AG04450 (cell line): ENCODE measurements around the gene KRTCAP3. TPM values are rescaled to one million over a fixed set of nuclear protein-coding genes. Genes with fewer than 3 reads are reported as not detected.

ENCODE experiments used
- CTCF ChIA-PET: fragments of 300-600, 350-600 bp; formaldehyde crosslinking; extraction: SDS; loops from one replicate; lab custom pipeline; 2022; ENCODE audit warnings: antibody characterized with exemption, inconsistent platforms; lab: Charles Lee
- POLR2A ChIA-PET: fragments of 350-600 bp; formaldehyde crosslinking; extraction: SDS; loops from one replicate; lab custom pipeline; 2021; ENCODE audit warnings: antibody characterized with exemption, inconsistent platforms; lab: Yijun Ruan, JAX
- DNase-seq: peaks from one replicate; pipeline ENCODE4 v3.0.0-alpha.2; 2011; ENCODE audit warnings: low read depth, low spot score
- H3K27ac ChIP-seq: one replicate; pipeline ENCODE4 v1.5.1; 2012; ENCODE audit warnings: low read depth, low read length, control low read depth
- H3K27me3 ChIP-seq: one replicate; pipeline ENCODE4 v1.6.0; 2012; ENCODE audit warnings: low read length; ENCODE audit not compliant: control insufficient read depth, insufficient read depth
- H3K4me3 ChIP-seq: 2 replicates; pipeline ENCODE4 v1.5.1; 2011; ENCODE audit warnings: mild to moderate bottlenecking, low read depth, low read length, control low read depth
- H3K9me3 ChIP-seq: 2 replicates; pipeline ENCODE4 v1.5.1; 2012; ENCODE audit warnings: low read length; ENCODE audit not compliant: control insufficient read depth, insufficient read depth
- polyA plus RNA-seq: library from polyadenylated mRNA; depleted of rRNA; stranded (reverse); fragments of >200 nt; gene quantifications from 2 replicates; pipeline ENCODE4 v1.2.3, GENCODE V29; 2011; rRNA removed
- small RNA-seq: library from RNA; depleted of rRNA; stranded (forward); fragments of <200 nt; gene quantifications from one replicate; pipeline ENCODE3, GENCODE V24; 2012; ENCODE audit warnings: low read depth; ENCODE audit not compliant: insufficient read length
- TF ChIP-seq, protein P1 (sequence below): IDR thresholded peaks from 2 replicates; pipeline ENCODE4 v1.5.1; 2011; ENCODE audit warnings: low read depth, low read length, control low read depth, inconsistent platforms

The KRTCAP3 gene
- polyA plus RNA-seq, 1 experiment, result 0.32 TPM

DNA sequence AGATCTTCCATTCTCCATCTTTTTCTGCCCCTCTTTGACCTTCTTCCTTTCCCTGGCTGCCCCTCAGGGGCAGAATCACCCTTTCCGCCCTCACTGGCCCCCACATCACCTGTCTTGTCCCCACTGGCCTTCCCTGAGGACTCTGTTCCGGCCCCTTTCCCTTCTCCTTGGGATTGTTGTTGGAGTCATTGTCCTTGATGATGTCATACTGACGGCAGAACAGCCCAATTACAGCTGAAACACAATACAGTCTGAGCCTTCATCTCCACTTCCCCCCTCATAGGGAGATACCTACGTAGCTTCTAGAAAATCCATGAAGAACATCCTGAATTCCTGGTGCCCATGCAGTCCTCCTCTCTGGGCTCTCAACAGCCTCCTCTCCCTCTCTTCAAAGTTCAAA lies 50.4 kb downstream of the KRTCAP3 start:
- Histone ChIP-seq H3K9me3 (no peaks in the 10 kb centered on the region), H3K4me3 (no peak overlapping the region), H3K27me3 (no peaks in the 10 kb centered on the region), H3K27ac (no peak overlapping the region)
- TF ChIP-seq, protein P1, sequence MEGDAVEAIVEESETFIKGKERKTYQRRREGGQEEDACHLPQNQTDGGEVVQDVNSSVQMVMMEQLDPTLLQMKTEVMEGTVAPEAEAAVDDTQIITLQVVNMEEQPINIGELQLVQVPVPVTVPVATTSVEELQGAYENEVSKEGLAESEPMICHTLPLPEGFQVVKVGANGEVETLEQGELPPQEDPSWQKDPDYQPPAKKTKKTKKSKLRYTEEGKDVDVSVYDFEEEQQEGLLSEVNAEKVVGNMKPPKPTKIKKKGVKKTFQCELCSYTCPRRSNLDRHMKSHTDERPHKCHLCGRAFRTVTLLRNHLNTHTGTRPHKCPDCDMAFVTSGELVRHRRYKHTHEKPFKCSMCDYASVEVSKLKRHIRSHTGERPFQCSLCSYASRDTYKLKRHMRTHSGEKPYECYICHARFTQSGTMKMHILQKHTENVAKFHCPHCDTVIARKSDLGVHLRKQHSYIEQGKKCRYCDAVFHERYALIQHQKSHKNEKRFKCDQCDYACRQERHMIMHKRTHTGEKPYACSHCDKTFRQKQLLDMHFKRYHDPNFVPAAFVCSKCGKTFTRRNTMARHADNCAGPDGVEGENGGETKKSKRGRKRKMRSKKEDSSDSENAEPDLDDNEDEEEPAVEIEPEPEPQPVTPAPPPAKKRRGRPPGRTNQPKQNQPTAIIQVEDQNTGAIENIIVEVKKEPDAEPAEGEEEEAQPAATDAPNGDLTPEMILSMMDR, result no peak
- DNase-seq, result no peak
- POLR2A ChIA-PET, result no interaction called here
- CTCF ChIA-PET, result interaction anchor here (1.0 kb wide), 1 partner anchor 192 kb away, joined by 3 read pairs; no protein-coding TSS in a partner anchor

DNA sequence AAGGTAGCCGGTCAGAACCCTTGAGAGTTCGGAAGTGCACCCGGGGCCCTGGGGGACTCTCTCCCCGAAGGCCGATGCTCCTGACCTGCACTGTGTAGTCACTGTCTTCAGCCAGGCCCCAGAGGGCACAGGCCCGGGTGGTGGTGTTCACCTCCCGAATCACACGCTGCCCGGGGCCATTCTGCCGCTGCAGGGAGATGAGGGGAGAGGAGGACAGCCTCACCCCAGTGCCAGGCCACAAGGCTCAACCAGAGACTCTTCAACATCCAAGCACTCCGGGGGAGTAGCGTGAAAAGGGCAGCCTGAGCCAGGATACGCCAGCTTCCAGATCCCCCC lies 51.7 kb downstream of the KRTCAP3 start:
- ChIA-PET POLR2A (no interaction called here), CTCF (interaction anchor here (1.1 kb wide), 1 partner anchor 189 kb away, joined by 3 read pairs; no protein-coding TSS in a partner anchor)
- H3K4me3 ChIP-seq, result peak overlapping the region; percentile 73
- no peaks in the 10 kb centered on the region for H3K9me3 ChIP-seq
- H3K27ac ChIP-seq, result peak overlapping the region; percentile 11
- peaks cover 4% of the 10 kb centered on the region for H3K27me3 ChIP-seq
- DNase-seq, result no peak
- TF ChIP-seq, protein P1, result no peak

Small RNA genes lying within 50 kb of the gene (small RNA-seq; reads per million reads assigned to genes)
- gene RNU6-986P, result not detected

Other genes with a start within 250 kb of the KRTCAP3 start
- gene ATRAID, start 230.3 kb upstream of the KRTCAP3 start, polyA plus RNA-seq, result 219 and 233 TPM in 2 replicates
- 22.0 and 23.2 TPM in 2 replicates for gene SLC5A6, start 230.1 kb upstream of the KRTCAP3 start, polyA plus RNA-seq
- gene CAD, start 225.0 kb upstream of the KRTCAP3 start, polyA plus RNA-seq, result 17.8 and 23.4 TPM in 2 replicates
- gene SLC30A3, start 179.3 kb upstream of the KRTCAP3 start, polyA plus RNA-seq, result 0.04 and 0.07 TPM in 2 replicates
- not detected in 2 replicates for gene DNAJC5G, start 166.9 kb upstream of the KRTCAP3 start, polyA plus RNA-seq
- gene TRIM54, start 160.0 kb upstream of the KRTCAP3 start, polyA plus RNA-seq, result 0.05 TPM in 1 of 2 replicates, not detected in the other
- gene UCN, start 133.9 kb upstream of the KRTCAP3 start, polyA plus RNA-seq, result 0.40 TPM in 1 of 2 replicates, not detected in the other
- gene MPV17, start 119.3 kb upstream of the KRTCAP3 start, polyA plus RNA-seq, result 183 and 191 TPM in 2 replicates
- gene GTF3C2, start 85.6 kb upstream of the KRTCAP3 start, polyA plus RNA-seq, result 39.0 TPM in 2 replicates
- 43.0 and 52.2 TPM in 2 replicates for gene EIF2B4, start 72.0 kb upstream of the KRTCAP3 start, polyA plus RNA-seq
- gene SNX17, start 71.8 kb upstream of the KRTCAP3 start, polyA plus RNA-seq, result 123 and 137 TPM in 2 replicates
- gene ZNF513, start 61.6 kb upstream of the KRTCAP3 start, polyA plus RNA-seq, result 7.4 and 11.1 TPM in 2 replicates
- gene PPM1G, start 32.8 kb upstream of the KRTCAP3 start, polyA plus RNA-seq, result 48.6 and 49.5 TPM in 2 replicates
- gene NRBP1, start 13.8 kb upstream of the KRTCAP3 start, polyA plus RNA-seq, result 181 and 182 TPM in 2 replicates
- gene IFT172, start 47.4 kb downstream of the KRTCAP3 start, polyA plus RNA-seq, result 20.4 and 24.8 TPM in 2 replicates
- gene FNDC4, start 52.8 kb downstream of the KRTCAP3 start, polyA plus RNA-seq, result 12.3 and 12.4 TPM in 2 replicates
- 0.14 and 0.36 TPM in 2 replicates for gene GCKR, start 54.5 kb downstream of the KRTCAP3 start, polyA plus RNA-seq
- gene ZNF512, start 140.7 kb downstream of the KRTCAP3 start, polyA plus RNA-seq, result 51.4 and 63.7 TPM in 2 replicates
- 1.7 and 1.8 TPM in 2 replicates for gene CCDC121, start 186.6 kb downstream of the KRTCAP3 start, polyA plus RNA-seq
- 63.9 and 73.6 TPM in 2 replicates for gene GPN1, start 186.7 kb downstream of the KRTCAP3 start, polyA plus RNA-seq
- gene SUPT7L, start 221.2 kb downstream of the KRTCAP3 start, polyA plus RNA-seq, result 43.9 and 46.7 TPM in 2 replicates
- gene SLC4A1AP, start 221.5 kb downstream of the KRTCAP3 start, polyA plus RNA-seq, result 12.5 and 15.5 TPM in 2 replicates